Endothelial cell of umbilical vein (primary cell): ENCODE measurements around the gene POLR3G. TPM values are rescaled to one million over a fixed set of nuclear protein-coding genes. Genes with fewer than 3 reads are reported as not detected.

ENCODE experiments used
- BruUV-seq: library from RNA; stranded (reverse); fragments of 400-500 nt; replicated peaks from 2 replicates; lab custom pipeline; 2021; lab: Mats Ljungman, UMichigan
- CTCF ChIA-PET: fragments of 300-600, 350-600 bp; sonication (Branson Sonifier 250); formaldehyde crosslinking; loops from one replicate; lab custom pipeline; 2021; ENCODE audit warnings: antibody characterized with exemption, inconsistent platforms; lab: Charles Lee
- POLR2A ChIA-PET: fragments of 300-600, 350-600 bp; sonication (Branson Sonifier 250); formaldehyde crosslinking; loops from one replicate; lab custom pipeline; 2021; ENCODE audit warnings: antibody characterized with exemption, inconsistent platforms; lab: Charles Lee
- DNase-seq: peaks from one replicate; pipeline ENCODE4 v3.0.0-alpha.2; 2011; ENCODE audit warnings: low read depth, low spot score
- FAIRE-seq: peaks from 2 replicates; lab custom pipeline; 2011; peaks lifted over from hg19 to GRCh38; lab: Jason Lieb, UNC
- H2AFZ ChIP-seq: 2 replicates; pipeline ENCODE4 v1.6.0; 2012; ENCODE audit warnings: low read depth, low read length, control low read depth, inconsistent platforms
- H3K27ac ChIP-seq: 2 replicates; pipeline ENCODE4 v1.5.1; 2011; ENCODE audit warnings: low read depth, mild to moderate bottlenecking, control low read depth, low read length, moderate library complexity; ENCODE audit not compliant: insufficient read depth
- H3K27me3 ChIP-seq, 2 experiments: 2 replicates each; pipeline versions ENCODE4 v1.6.0 to v1.6.1; 2011; ENCODE audit warnings: low read length in 2 of 2, mixed read lengths in 1 of 2; ENCODE audit not compliant: control insufficient read depth in 2 of 2, insufficient read depth in 2 of 2
- H3K36me3 ChIP-seq, 2 experiments: 2 replicates in 1 of 2; 3 replicates in 1 of 2; pipeline ENCODE4 v1.5.1; 2011; ENCODE audit warnings: low read length in 2 of 2, mild to moderate bottlenecking in 1 of 2, moderate library complexity in 1 of 2; ENCODE audit not compliant: control insufficient read depth in 2 of 2, insufficient read depth in 2 of 2; ENCODE audit errors: extremely low read depth in 1 of 2
- H3K4me1 ChIP-seq: 3 replicates; pipeline ENCODE4 v1.5.1; 2011; ENCODE audit warnings: mild to moderate bottlenecking, low read length; ENCODE audit not compliant: control insufficient read depth, insufficient read depth; ENCODE audit errors: extremely low read depth
- H3K4me2 ChIP-seq: 2 replicates; pipeline ENCODE4 v1.6.1; 2011; ENCODE audit warnings: low read length, control low read depth, mixed read lengths; ENCODE audit not compliant: insufficient read depth
- H3K4me3 ChIP-seq, 3 experiments: fragments of 200-600 bp in 1 of 3; sonication (generic), shearing (Covaris generic) in 1 of 3; replicated peaks in 1 of 3; 2 replicates each; pipeline ENCODE4 v1.5.1; 2011 to 2016; ENCODE audit warnings: control low read depth in 3 of 3, low read length in 3 of 3, mild to moderate bottlenecking in 2 of 3, inconsistent platforms in 1 of 3, low read depth in 1 of 3, moderate library complexity in 1 of 3; ENCODE audit not compliant: insufficient read depth in 1 of 3
- H3K79me2 ChIP-seq: 2 replicates; pipeline ENCODE4 v1.6.0; 2012; ENCODE audit warnings: low read length, inconsistent platforms; ENCODE audit not compliant: control insufficient read depth, insufficient read depth
- H3K9ac ChIP-seq: replicated peaks from 2 replicates; pipeline ENCODE3; 2011; ENCODE audit warnings: low read length, control low read depth; ENCODE audit not compliant: insufficient read depth; ENCODE audit errors: extremely low read depth
- H3K9me1 ChIP-seq: replicated peaks from 3 replicates; pipeline ENCODE4 v1.6.0; 2011; ENCODE audit warnings: mild to moderate bottlenecking, low read length; ENCODE audit not compliant: control insufficient read depth, insufficient read depth; ENCODE audit errors: extremely low read depth
- H3K9me3 ChIP-seq: replicated peaks from 2 replicates; pipeline ENCODE4 v1.5.1; 2012; ENCODE audit warnings: low read length, inconsistent platforms; ENCODE audit not compliant: control insufficient read depth, insufficient read depth
- H4K20me1 ChIP-seq: replicated peaks from 2 replicates; pipeline ENCODE3; 2011; ENCODE audit warnings: mild to moderate bottlenecking, low read length; ENCODE audit not compliant: control insufficient read depth, insufficient read depth; ENCODE audit errors: extremely low read depth
- CTCF ChIP-seq, 2 donors: IDR thresholded peaks; 1 replicate in 1 of 2; 2 replicates in 1 of 2; pipeline ENCODE4 v1.5.1; 2011; ENCODE audit warnings: low read length in 2 of 2, mild to moderate bottlenecking in 2 of 2, moderate library complexity in 2 of 2, control low read depth in 1 of 2, inconsistent platforms in 1 of 2, low read depth in 1 of 2; ENCODE audit not compliant: insufficient read depth in 1 of 2; ENCODE audit errors: extremely low read depth in 1 of 2
- EZH2 ChIP-seq: IDR thresholded peaks from 2 replicates; pipeline ENCODE4 v1.6.1; 2012; ENCODE audit warnings: borderline replicate concordance, low read depth, mild to moderate bottlenecking, moderate library complexity, low read length, inconsistent platforms; ENCODE audit not compliant: severe bottlenecking
- JUN ChIP-seq: IDR thresholded peaks from 2 replicates; pipeline ENCODE4 v1.6.1; 2011; ENCODE audit warnings: borderline replicate concordance, low read depth; ENCODE audit not compliant: insufficient read length, insufficient read depth
- MAX ChIP-seq: IDR thresholded peaks from 2 replicates; pipeline ENCODE4 v1.6.1; 2011; ENCODE audit not compliant: insufficient read depth, insufficient read length
- MYC ChIP-seq: IDR thresholded peaks from one replicate; pipeline ENCODE4 v1.6.1; 2011; ENCODE audit warnings: mild to moderate bottlenecking, low read depth, low read length
- POLR2AphosphoS5 ChIP-seq: IDR thresholded peaks from 2 replicates; pipeline ENCODE4 v1.6.1; 2012; ENCODE audit warnings: low read depth, mild to moderate bottlenecking, control low read depth, low read length, moderate library complexity; ENCODE audit not compliant: insufficient read depth
- dilution Hi-C: fragments of 300-500 bp; cut with MboI; formaldehyde crosslinking; loops from one replicate; pipeline ENCODE4 v1.15.0; 2019; ENCODE audit warnings: low sequenced_read_pairs; ENCODE audit not compliant: extremely low pct_ligation_motif_present
- intact Hi-C: fragments of 100-400 bp; cut with micrococcal nuclease; formaldehyde crosslinking; loops from one replicate; pipeline ENCODE4 v1.10.0; 2022
- polyA plus RNA-seq, 4 experiments: library from polyadenylated mRNA; depleted of rRNA in 3 of 4; stranded (reverse) in 3 of 4; unstranded in 1 of 4; fragments of >200 nt; gene quantifications; 2 replicates each; pipeline versions ENCODE4 v1.2.1 to v1.2.3, GENCODE V29; 2011 to 2012; ENCODE audit warnings: missing spikeins in 1 of 4
- total RNA-seq: library from RNA; stranded (reverse); gene quantifications from 2 replicates; pipeline ENCODE4 v1.2.3, GENCODE V29; 2021

Gene POLR3G
- total and polyA plus RNA-seq, 2 donors (not counting 3 experiments of a cell fraction or from before 2014, with no cell fraction given), result 15.0 to 15.7 TPM

- no peak overlapping the region for H3K4me3 ChIP-seq
- ChIA-PET POLR2A (no interaction called here), CTCF (no interaction called here)
- TF ChIP-seq MYC, result no peak
- no peak for TF ChIP-seq EZH2
- TF ChIP-seq JUN, result no peak
- no peak for TF ChIP-seq POLR2AphosphoS5
- TF ChIP-seq MAX, result no peak
- TF ChIP-seq CTCF (IDR thresholded peaks at IDR 0.05; ENCODE audit: extremely low read depth in 1 of 2, insufficient read depth in 1 of 2, low read depth in 1 of 2, low read length in 2 of 2), result no peak
- H3K4me1 ChIP-seq, result no peaks in the 10 kb centered on the region
- intact Hi-C loops, result no loop called here
- H3K36me3 ChIP-seq, result no peaks in the 10 kb centered on the region
- dilution Hi-C loops, result no loop called here
- no peak overlapping the region for H3K27ac ChIP-seq
- H3K9me3 ChIP-seq, result no peaks in the 10 kb centered on the region
- no peaks in the 10 kb centered on the region for H3K9me1 ChIP-seq
- BruUV-seq, result no TSS peak
- H3K4me2 ChIP-seq, result no peak overlapping the region
- no peaks in the 10 kb centered on the region for H4K20me1 ChIP-seq
- H3K79me2 ChIP-seq, result no peaks in the 10 kb centered on the region
- no peak overlapping the region for H2AFZ ChIP-seq
- DNase-seq (no peak), FAIRE-seq (no peak)
- no peaks in the 10 kb centered on the region for H3K27me3 ChIP-seq
- no peak overlapping the region for H3K9ac ChIP-seq
Observed at GRCh38 chr5:90510438-90510837, 35.8 kb downstream of the POLR3G start.
